Brain pericyte (primary cell): ENCODE measurements around the gene SRSF1.
"Not testable (repeated sequence)": the region's sequence is repeated elsewhere in the genome, so short reads cannot be mapped to it uniquely, and the experiment has no call there.

ENCODE experiments used
- DNase-seq: peaks from one replicate; pipeline ENCODE4 v3.0.0-alpha.2; 2012; ENCODE audit warnings: low read depth, low spot score

SRSF1 gene

DNA sequence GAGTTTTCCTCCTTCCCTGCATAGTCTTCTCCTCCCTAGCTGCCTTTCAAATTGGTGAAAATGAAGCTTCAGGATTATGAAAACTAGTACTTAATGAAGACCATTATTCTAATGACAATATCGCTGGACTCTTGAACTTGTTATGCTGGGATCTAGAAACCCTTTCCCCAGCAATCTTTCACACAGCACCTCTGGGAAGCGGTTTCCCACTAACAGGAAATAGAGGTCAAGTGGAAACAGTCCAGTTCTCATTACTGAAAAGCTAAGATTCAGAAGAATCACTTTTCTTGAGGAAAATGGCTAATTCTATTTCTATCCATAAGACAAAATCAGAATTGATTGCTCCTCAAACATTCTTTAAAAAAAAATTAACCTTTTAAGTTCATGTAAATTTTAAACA lies 17.0 kb downstream of the SRSF1 start:
- no peak for DNase-seq

DNA sequence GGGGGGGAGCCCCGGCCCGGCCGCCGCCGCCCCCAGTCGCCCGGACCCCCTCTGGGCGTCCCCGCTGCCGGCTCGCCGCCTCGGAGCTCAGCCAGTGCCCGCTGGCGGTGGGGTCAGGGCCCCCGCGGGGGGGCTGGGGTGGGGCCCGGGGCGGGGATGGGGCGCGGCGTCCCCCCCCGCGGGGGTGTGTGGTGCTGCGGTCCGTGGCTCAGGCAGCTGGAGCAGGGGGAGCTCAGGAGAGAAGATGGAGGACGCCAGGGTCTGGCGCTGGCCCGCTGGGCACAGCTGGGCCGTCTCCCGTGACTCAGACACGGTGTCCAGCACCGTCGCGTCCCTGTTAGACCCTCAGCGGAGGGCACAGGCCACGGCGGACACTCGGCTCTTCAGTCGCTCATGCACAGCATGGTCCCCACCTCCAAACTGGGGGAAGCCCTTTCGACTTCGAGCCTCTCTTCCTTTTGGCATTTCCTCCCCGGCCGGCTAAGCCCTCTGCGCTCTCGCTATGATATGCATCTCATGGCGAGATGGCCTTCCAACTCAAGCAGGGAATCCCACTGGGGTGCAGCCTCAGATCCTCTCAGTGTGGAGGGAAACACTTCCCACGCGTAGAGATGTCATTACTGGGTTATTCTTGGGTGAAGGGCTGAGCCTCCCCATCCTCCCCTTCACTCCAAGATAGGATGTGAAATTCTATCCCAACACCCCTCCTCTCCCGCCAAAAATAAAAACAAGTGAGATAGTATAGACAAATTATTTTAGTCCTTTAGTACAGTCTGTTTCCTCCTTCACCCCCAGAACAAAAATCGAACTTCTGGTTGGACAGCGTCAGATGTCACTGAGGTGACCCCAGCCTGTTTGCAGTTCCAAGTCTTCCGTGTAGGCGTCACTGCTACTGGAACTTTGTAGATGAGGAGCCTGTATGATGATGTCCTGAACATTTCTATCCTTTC lies 18.5 kb downstream of the SRSF1 start:
- no peak for DNase-seq

DNA sequence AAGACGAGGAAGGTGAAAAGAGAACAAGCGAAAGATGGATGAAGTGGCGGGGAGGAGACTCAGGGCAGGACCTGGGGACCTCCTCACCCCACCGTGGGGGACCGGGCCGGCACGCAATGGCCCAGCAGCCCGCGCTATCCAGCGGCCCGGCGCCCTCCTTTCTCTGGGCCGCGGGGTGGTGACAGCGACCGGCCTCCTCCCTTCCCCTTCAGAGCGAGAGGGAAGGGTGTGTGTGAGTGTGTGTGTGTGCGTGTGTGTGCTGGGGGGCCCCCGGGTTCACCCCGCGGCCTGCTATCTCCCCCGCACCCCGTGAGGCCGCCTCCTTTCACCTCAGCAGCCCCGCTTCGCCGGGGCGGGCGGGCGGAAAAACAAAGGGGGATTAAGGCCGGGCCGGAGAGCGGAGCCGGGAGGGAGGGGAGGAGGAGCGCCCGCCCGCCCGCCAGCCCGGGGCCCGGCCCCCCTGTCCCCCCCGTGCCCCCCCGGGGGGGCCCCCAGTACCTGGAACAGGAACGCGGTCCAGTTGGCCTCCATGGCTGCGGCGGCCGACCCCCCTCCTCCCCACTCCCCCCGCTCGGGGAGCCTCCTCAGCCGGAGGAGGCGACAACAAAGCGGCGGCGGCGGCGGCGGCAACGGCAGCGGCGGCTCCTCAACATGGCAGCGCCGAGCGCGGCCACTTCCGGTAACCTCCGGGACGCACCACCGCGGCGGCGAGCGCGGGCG lies 19.3 kb downstream of the SRSF1 start, which contains the start of gene VEZF1:
VEZF1 (minus strand) TSS at position 674 of the 720 bp plus-strand sequence; CDS start at position 531, 143 bp downstream.
- DNase-seq = no peak

DNA sequence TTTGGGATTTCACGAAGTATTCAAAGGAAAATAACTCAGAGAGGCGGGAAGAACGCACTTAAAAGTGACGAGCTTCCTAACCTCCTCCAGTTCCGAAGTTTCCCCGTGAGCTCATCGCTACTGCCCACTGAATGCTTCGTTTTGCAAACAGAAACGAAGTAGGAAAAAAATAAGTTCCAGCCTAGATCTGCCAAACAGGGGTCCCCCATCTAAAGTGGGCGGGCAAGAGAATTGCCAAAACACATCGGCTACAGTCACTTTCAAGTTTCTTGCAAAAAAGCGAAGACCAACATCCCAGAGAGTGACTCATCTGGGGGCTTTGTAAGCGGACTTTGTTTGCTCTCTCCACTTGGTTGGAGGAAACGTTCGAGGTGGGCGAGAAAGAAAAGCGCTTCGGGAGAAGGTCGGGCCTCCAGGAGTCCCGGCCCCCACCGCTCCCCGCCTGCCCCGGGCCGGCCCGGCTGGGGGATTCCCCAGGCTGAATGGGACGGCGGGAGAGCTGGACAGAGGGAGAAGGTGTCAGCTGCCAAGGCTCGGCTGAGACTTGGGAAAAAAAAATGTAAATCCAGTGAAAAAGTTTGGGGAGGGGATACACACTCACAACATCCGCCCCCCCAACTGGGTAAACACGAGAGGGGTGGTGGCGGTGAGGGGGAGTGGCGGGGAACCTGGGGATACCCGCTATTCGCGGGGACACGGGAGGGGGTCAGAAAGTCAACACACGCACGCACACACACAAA lies 20.0 kb downstream of the SRSF1 start:
- DNase-seq = no peak

DNA sequence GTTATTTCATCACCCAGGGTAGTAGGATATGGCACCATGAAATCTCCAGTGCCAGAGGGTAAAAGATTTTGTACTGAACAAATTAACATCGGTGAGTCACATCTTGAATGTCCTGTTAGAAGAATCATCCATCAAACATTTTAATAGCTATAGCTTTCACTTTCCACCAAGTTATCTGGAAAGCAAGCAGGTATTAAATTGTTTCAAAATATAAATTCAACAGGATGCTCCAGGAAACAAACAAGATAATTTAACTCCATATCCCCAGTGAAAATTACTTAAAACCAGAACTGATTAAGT lies 21.4 kb downstream of the SRSF1 start:
- no peak for DNase-seq

DNA sequence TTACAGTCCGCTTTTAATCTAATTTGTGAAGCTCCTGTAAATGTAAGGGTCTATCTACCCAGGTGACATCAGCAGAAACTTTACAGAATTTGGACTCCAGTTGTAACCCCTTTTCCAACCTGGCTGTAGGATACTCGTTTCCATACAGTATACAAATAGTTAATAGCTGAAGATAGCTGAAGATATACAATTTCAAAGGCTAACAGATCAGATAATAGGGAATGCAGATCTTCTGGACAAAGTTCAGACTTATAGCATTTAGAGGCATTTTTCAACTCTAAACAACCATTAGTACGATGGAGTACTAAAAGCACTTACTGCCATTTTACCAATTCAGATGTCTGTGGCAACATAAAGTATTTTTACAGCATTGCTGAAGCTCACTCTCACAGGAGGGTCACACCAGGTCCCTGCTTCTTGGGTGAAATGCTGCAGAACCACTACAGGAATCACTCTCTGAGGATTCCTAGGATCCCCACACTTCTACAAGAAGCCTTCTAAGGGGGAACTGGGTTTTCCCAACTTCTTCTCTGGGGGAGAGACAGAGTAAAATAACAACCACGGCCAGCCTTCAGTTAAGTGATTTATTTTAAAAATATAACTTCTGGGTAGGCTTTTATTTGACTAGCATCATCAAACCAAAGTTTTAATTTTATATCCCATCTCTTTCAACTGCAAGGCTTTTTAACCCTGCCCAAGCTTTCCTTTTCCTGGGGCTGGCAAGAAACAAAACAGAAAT lies 21.9 kb downstream of the SRSF1 start:
- DNase-seq = no peak

DNA sequence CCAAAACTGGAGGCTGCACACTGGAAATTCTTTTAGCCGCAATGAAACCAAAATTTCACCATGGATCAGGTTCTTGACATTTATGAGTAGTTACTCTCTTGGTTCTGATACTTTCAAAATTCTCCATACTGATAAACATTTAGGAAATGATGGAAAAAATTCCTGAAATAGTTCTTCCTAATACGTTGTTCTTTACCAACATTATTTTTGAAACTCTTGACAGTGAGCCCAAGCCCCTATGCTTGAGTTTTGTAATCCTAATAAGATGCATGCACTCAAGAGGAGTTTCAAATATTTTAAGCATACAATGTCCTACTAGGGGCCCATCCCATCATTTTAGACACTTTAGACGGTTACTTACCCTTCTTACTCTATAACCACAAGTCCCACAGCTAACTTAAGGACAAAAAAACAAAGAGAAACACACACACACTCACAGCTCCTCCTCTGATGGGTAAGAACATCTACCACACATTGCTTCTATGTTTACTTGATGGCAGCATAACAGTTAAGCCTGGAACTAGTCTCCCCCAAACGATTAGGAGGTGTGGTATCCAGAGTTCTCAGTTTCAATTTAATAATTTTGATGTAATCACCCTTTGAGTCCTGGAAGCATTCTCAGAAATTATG lies 22.7 kb downstream of the SRSF1 start:
- DNase-seq = no peak

DNA sequence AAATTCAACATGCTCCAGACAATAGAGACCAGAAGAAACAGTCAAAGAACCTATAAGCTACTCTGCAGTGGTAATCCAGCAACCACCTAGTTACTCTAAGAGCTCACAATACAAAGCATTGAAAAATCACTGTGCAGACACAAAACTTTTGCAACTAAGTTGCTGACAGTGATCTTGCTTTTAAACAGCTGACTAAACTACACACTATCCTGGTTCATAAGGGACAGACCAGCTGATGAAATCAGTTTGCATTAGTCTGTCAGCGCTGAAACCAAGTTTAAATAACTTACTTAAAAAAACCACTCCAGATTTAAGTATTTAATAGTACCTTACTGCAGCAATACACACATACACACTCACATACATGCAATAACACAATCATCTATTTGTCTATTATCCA lies 23.6 kb downstream of the SRSF1 start:
- no peak for DNase-seq

DNA sequence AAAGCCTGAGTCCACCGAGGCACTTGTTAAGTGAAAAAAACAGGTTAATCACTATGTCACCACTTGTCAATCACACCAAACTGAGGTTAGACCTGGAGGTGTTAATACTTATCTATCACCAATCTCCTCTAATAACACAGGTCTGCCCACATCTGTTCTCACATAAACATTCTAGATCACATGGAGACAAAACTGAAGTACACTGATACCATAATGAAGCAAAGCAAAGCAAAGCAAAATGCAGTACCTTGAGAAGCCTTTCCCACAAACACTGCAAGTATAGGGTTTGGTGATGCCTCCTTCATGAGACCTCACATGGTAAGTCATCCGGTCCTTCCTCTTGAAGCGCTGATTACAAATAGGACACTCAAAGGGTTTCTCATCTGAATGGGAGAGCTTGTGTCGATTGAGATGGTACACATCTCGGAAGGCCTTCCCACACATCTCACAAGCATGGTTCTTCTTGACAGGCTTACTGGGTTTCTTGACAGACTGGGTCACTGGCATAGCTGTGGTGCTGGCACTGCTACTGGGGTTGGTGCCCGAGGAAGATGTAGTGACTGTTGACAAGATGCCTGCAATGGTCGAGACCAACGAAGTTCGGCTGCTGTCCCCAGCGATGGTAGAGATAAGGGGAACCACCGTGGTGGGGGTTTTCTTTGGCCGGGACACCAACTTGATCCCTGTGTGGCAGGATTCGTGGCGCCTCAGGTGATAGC lies 24.4 kb downstream of the SRSF1 start:
- no peak for DNase-seq

DNA sequence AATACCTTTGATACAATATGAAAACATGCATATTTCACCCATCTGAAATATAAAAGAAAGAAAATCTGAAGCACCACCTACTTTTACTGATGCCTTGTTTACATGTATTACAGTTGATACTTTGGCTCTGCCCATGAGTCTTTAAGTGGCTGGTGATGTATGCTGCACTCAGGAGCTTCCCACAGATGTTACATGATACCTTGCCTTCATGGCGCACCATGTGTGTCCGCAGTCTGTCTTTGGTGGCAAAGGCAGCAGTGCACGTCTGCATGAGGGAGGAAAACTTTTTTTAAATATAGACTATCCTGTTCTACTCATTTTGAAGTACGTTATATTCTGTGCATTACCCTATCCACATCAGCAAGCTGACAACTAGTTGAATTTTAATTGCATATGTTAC lies 26.5 kb downstream of the SRSF1 start:
- DNase-seq = no peak

DNA sequence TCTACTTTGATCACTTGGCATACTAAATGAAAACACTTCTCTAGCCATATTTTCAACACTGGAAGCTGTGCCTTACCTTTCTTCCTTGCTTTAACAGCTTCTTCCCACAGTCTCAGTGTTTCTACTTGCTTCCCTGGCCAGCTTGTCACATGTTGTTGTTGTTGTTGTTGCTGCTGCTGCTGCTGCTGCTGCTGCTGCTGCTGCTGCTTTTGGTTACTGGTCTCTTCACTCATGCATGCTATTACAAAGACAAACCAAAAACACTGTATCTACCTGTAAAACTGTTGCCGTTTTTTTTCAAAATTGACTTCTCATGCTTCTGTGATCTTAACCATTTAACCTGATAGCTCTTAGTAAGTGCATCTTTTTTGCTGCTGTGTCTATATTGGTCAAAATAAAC lies 28.0 kb downstream of the SRSF1 start:
- no peak for DNase-seq

DNA sequence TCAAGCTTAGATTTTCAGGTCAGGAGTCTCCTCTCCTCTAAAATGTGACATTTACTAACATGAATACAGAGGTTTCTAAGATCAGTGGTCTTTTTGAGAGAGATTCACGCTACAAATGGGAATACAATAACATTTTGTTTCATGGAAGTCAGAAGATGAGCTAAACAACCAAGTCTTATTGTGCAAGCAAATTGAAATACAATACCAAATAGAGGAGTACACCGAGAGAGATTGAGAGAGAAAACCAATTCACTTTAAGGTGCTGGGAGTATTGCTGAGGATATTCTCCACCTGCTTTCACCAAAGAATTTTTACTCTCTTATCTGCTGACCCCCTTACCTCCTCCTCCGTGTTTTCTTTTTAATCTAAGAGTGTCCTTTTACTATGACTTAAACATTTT lies 30.5 kb downstream of the SRSF1 start:
- no peak for DNase-seq

DNA sequence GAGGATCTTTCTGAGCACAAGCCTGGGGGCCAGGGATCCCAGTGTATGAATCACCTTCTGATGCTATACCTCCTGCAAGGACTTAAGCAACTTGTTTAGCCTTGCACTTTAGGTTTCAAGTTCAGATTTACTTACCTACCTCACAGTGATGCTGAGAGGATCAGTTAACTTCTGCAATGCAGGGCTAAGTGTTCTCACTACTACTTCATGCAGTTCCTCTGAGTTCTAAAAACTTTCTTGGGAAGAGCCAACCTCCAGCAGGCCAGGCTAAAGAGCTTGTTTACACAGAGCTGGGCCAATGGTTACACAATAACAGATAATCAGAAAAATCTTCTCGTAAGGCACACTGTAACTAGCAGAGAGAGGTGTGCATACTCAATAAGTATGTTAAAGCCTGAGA lies 32.0 kb downstream of the SRSF1 start:
- no peak for DNase-seq

DNA sequence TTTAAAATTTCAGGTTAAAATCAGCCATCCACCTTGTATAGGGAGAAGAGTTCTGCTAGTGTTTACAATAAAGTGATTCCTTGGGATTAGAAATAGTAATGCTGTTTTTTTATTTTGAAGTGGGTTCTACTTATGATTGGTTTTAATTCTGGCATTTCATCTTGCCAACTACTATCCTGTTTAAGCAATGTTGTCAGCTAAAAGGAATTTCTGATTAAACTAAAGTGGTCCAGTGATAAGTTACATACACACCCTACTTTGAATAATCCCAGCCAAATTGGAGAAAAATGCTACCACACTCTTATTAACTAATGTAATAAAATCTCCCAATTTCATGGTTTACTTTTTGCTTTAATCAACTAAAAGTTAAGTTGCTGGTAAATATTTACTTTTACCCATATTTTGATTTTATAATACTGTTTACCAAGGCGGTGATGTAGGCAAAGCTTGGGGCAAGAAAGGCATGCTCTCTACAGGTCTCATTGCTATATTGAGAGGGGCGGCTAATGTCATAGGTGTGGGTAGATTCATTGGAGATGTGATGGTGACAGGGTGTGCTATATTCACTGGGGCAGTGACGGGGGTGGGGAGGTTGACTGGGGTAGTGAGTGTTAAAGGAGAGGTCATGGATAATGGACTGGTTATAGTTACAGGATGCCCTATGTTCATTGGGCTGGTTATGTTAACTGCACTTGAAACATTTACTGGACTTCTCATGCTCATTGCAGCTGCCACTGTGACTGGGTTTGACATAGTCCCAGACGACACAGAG lies 32.8 kb downstream of the SRSF1 start:
- not testable (repeated sequence) for DNase-seq

DNA sequence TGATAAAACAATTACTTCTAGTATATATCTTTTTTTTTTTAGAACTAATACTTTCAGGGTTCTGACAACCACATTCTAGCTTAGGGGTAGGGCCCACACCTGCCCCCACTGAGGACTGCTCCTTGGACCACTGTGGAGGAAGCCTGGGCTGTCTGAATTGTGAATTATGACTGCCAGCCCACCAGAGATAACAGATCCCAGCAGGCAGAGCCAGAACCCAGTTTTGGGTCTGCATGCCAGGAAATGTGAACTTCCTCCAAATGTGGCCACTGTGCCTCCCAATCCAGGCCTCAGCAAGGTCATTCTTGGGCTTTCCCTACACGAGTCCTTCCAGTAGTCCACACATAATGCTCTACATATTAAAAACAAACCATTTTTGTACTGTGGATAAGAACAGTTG lies 34.9 kb downstream of the SRSF1 start:
- no peak for DNase-seq

DNA sequence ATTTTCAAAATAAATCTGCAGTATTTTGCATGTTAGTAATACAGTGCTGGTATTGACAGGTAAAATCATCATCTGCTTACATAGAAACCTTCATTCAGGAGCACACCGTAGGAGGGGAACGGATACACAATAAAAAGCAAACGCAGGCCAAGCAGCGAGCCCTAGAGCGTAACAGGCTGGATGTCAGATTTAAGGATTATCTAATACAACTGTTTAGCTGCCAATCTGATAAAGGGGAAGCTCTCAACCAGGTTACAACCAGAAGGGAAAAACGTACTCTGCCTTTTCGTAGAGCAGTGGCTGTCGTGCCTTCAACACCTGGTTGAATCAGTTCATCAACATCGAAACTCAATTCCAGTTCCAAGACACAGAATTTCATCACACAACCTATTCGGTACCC lies 35.5 kb downstream of the SRSF1 start:
- no peak for DNase-seq

DNA sequence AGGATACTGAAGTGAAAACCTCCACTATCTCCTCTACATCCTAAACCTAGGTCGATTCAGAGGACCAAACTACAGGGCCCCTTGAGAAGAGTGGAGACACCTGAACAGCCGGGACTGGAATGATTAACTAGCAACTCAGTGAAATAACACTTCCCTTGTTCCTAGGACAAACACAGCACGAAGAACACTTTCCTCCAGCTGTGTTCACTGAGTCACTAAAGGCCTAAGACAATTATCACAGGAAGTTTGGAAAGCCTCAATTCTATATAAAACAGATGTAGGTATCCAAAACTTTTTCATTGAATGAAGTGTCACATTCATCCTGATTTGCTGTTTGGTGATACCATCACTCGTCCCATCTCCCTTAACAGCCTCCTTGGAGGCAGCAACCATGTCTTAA lies 36.3 kb downstream of the SRSF1 start:
- no peak for DNase-seq

DNA sequence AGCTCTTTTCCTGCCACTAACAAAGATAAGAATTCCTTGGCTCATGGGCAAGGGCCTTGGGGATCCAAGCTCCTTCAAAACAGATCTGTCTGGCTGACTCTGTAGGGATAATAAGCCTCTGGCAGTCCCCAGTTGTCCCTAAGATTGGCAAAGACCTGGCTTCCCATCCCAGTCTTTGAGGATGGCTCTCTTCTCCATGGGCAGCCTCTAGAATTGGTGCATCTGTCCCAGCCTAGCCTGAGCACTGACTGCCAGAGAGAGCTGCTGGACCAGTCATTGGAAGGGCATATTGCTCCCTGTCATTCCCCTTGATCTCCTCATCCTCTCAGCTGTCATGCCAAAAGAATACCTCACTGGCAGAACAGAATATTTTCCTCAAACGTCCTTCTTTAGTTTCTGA lies 38.6 kb downstream of the SRSF1 start:
- no peak for DNase-seq

DNA sequence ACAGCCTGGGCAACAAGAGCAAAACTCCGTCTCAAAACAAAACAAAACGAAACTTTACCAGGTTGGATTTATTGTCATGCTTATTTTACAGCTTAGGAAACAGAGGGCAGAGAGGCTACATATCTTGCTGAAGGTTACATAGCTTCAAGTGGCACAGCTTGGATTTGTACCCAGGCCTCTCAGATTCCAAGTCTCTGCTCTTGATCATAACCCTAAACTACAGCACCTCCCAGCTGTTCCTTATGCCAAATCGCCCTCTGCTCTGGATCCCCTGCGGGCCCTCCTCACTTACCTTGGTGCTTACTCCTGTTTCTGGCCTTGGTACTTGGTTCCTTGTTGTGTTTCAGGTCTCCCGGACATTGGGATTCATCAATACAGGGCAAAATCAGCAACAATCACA lies 40.2 kb downstream of the SRSF1 start:
- no peak for DNase-seq

DNA sequence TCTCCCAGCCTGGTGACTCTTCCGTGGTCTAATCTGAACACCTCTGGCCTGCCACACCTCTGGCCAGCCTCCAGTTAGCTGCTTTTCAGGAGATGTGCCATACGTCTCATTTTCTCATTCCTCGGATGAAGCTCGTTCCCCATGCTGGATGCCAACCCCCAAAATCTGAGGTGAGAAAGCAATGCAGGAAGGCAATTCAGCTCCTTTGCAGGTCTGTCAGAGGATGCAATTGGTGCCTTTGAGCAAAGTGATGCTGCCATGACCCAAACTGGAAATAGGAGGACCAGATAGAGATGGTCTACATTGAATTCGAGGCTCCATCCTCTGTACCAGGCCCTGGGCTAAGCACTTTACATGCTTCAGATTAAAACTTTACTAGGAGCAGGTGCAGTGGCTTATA lies 40.8 kb downstream of the SRSF1 start:
- no peak for DNase-seq
